GM21526 (cell line): ENCODE measurements around the gene NKX2-8.
"Not testable (repeated sequence)": the region's sequence is repeated elsewhere in the genome, so short reads cannot be mapped to it uniquely, and the experiment has no call there.

Source experiments
- ATAC-seq: cut with Tn5 transposase; IDR thresholded peaks from one replicate; pipeline ENCODE4 v1.9.1; 2021; ENCODE audit warnings: moderate library complexity; ENCODE audit not compliant: unreplicated experiment, low FRiP score

Gene NKX2-8

GRCh38 chr14:36580856-36581831, 1.3 kb downstream of the NKX2-8 start:
- no peak for ATAC-seq

GRCh38 chr14:36580141-36580855, 2.1 kb downstream of the NKX2-8 start:
- no peak for ATAC-seq

- no peak for ATAC-seq
These were observed 2.8 kb downstream of the NKX2-8 start for GRCh38 chr14:36579573-36580140.

- no peak for ATAC-seq
These were observed 3.3 kb downstream of the NKX2-8 start for GRCh38 chr14:36579001-36579555.

- ATAC-seq: no peak
These were observed 12.3 kb downstream of the NKX2-8 start for GRCh38 chr14:36570065-36570464.

GRCh38 chr14:36556811-36557433, 25.5 kb downstream of the NKX2-8 start:
- no peak for ATAC-seq

GRCh38 chr14:36555998-36556743, 26.2 kb downstream of the NKX2-8 start:
- no peak for ATAC-seq

GRCh38 chr14:36553656-36554260, 28.7 kb downstream of the NKX2-8 start:
- ATAC-seq: no peak

- ATAC-seq: no peak
These were observed 31.5 kb downstream of the NKX2-8 start for GRCh38 chr14:36550899-36551298.

- ATAC-seq: not testable (repeated sequence)
These were observed 38.1 kb downstream of the NKX2-8 start for GRCh38 chr14:36544280-36544679.

GRCh38 chr14:36538051-36538450, 44.4 kb downstream of the NKX2-8 start:
- no peak for ATAC-seq
